PC-9 (cell line): ENCODE results near the gene UBTD2. TPM values are rescaled to one million over a fixed set of nuclear protein-coding genes. Genes with fewer than 3 reads are reported as not detected.
"Not testable (repeated sequence)": the region's sequence is repeated elsewhere in the genome, so short reads cannot be mapped to it uniquely, and the experiment has no call there.

Experiments used
- BruUV-seq: library from RNA; stranded (reverse); fragments of 400-500 nt; replicated peaks from 2 replicates; lab custom pipeline; 2021; lab: Mats Ljungman, UMichigan
- CTCF ChIA-PET: fragments of 300-600 bp; sonication (Branson Sonifier 250); formaldehyde crosslinking; loops from one replicate; lab custom pipeline; 2022; ENCODE audit warnings: antibody characterized with exemption; lab: Charles Lee
- POLR2A ChIA-PET: fragments of 300-600 bp; sonication (Branson Sonifier 250); formaldehyde crosslinking; loops from one replicate; lab custom pipeline; 2022; ENCODE audit warnings: antibody characterized with exemption; ENCODE audit not compliant: unreplicated experiment; lab: Charles Lee
- DNase-seq, 2 experiments: peaks; one replicate each; pipeline versions ENCODE4 v3.0.0 to v3.0.0-alpha.2; 2015 to 2022; ENCODE audit warnings: mixed read lengths in 1 of 2
- H2AFZ ChIP-seq: fragments of 200-600 bp; sonication (generic); 2 replicates; pipeline ENCODE4 v1.8.1; 2017; ENCODE audit warnings: antibody characterized with exemption
- H3F3A ChIP-seq: fragments of 200-600 bp; sonication (generic); 2 replicates; pipeline ENCODE4 v1.8.1; 2017; ENCODE audit warnings: antibody characterized with exemption, mild to moderate bottlenecking, low read depth; ENCODE audit not compliant: insufficient read depth
- H3K27ac ChIP-seq: fragments of 200-600 bp; sonication (generic); 2 replicates; pipeline ENCODE4 v1.6.1; 2016; ENCODE audit warnings: mixed run types
- H3K27me3 ChIP-seq: fragments of 200-600 bp; sonication (generic); 2 replicates; pipeline ENCODE4 v1.6.1; 2016; ENCODE audit warnings: low read depth, mixed run types; ENCODE audit not compliant: insufficient read depth
- H3K36me3 ChIP-seq: fragments of 200-600 bp; sonication (generic); 2 replicates; pipeline ENCODE4 v1.6.1; 2016; ENCODE audit warnings: low read depth, mixed run types
- H3K4me1 ChIP-seq: fragments of 200-600 bp; sonication (generic); replicated peaks from 2 replicates; pipeline ENCODE4 v1.6.1; 2016; ENCODE audit warnings: mixed run types; ENCODE audit not compliant: insufficient read depth
- H3K4me2 ChIP-seq: fragments of 200-600 bp; sonication (generic); 2 replicates; pipeline ENCODE4 v1.6.1; 2017; ENCODE audit warnings: mixed run types
- H3K4me3 ChIP-seq: fragments of 200-600 bp; sonication (generic); 2 replicates; pipeline ENCODE4 v1.6.1; 2016; ENCODE audit warnings: mixed run types
- H3K79me2 ChIP-seq: fragments of 200-600 bp; sonication (generic); 2 replicates; pipeline ENCODE4 v1.6.1; 2017; ENCODE audit warnings: low read depth, mixed run types
- H3K9me2 ChIP-seq: fragments of 200-600 bp; sonication (generic); 2 replicates; pipeline ENCODE4 v1.8.1; 2017; ENCODE audit warnings: mild to moderate bottlenecking; ENCODE audit not compliant: insufficient read depth
- H3K9me3 ChIP-seq: fragments of 200-600 bp; sonication (generic); 2 replicates; pipeline ENCODE4 v1.8.1; 2016; ENCODE audit warnings: low read depth; ENCODE audit not compliant: insufficient read depth
- H4K20me1 ChIP-seq: fragments of 200-600 bp; sonication (generic); 2 replicates; pipeline ENCODE4 v1.8.1; 2017; ENCODE audit not compliant: insufficient read depth
- EZH2 ChIP-seq: fragments of 200-600 bp; sonication (generic); IDR thresholded peaks from 2 replicates; pipeline ENCODE4 v1.8.0; 2017; ENCODE audit warnings: antibody characterized with exemption, low read depth
- intact Hi-C: fragments of 100-400 bp; cut with micrococcal nuclease; formaldehyde crosslinking; loops from one replicate; pipeline ENCODE4 v1.10.0; 2022; ENCODE audit not compliant: unreplicated experiment
- total RNA-seq: library from RNA; stranded (reverse); gene quantifications from 2 replicates; pipeline ENCODE4 v1.2.3, GENCODE V29; 2021
- TF ChIP-seq, protein P1 (sequence below): fragments of 200-600 bp; sonication (generic); conservative IDR thresholded peaks from 2 replicates; pipeline ENCODE4 v1.6.1; 2017; ENCODE audit warnings: mixed run types, antibody characterized with exemption, mild to moderate bottlenecking, moderate library complexity

The UBTD2 gene
- total RNA-seq, 1 experiment from 2014 or later: 21.7 TPM

DNA sequence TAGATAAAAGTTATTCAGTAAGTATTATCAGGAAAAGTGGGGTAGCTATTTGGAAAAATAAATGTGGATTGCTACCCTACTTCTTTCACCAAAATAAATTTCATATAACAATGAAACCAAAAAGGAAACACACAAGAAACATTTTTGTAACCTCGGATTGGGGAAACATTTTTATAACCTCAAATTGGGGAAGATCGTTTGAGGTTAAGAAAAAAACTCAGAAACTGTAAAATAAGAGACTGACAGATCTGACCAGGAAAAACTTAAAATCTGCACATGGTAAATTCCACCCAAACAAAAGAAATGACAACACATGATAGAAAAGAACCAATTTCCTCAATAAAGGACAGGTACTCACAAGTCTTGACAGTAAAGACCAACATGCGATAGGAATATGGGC is 76.1 kb downstream of the UBTD2 start:
- Histone ChIP-seq H4K20me1 (no peaks in the 10 kb centered on the region), H3K4me3 (no peak overlapping the region), H2AFZ (no peak overlapping the region), H3K4me2 (no peak overlapping the region), H3K9me3 (no peaks in the 10 kb centered on the region), H3K36me3 (no peaks in the 10 kb centered on the region), H3K27ac (no peak overlapping the region), H3K4me1 (no peaks in the 10 kb centered on the region), H3K27me3 (no peaks in the 10 kb centered on the region), H3F3A (no peaks in the 10 kb centered on the region), H3K9me2 (no peaks in the 10 kb centered on the region), H3K79me2 (no peaks in the 10 kb centered on the region)
- intact Hi-C loops: no loop called here
- ChIA-PET CTCF (no interaction called here), POLR2A (no interaction called here)
- no TSS peak for BruUV-seq
- no peak for TF ChIP-seq EZH2
- TF ChIP-seq, protein P1, sequence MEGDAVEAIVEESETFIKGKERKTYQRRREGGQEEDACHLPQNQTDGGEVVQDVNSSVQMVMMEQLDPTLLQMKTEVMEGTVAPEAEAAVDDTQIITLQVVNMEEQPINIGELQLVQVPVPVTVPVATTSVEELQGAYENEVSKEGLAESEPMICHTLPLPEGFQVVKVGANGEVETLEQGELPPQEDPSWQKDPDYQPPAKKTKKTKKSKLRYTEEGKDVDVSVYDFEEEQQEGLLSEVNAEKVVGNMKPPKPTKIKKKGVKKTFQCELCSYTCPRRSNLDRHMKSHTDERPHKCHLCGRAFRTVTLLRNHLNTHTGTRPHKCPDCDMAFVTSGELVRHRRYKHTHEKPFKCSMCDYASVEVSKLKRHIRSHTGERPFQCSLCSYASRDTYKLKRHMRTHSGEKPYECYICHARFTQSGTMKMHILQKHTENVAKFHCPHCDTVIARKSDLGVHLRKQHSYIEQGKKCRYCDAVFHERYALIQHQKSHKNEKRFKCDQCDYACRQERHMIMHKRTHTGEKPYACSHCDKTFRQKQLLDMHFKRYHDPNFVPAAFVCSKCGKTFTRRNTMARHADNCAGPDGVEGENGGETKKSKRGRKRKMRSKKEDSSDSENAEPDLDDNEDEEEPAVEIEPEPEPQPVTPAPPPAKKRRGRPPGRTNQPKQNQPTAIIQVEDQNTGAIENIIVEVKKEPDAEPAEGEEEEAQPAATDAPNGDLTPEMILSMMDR: no peak
- no peak for DNase-seq

DNA sequence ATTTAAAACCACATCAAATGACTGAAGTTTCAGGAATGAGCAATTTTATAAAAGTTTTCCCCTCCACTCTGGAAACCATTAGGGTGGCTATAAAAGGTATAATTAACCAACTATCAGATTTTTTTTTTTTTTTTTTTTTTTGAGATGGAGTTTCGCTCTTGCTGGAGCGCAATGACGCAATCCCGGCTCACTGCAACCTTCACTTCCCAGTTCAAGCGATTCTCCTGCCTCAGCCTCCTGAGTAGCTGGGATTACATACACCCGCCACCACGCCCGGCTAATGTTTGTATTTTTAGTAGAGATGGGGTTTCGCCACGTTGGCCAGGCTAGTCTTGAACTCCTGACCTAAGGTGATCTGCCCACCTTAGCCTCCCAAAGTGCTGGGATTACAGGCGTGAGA is 77.6 kb downstream of the UBTD2 start:
- H3K4me2 ChIP-seq, POLR2A ChIA-PET, H3K4me3 ChIP-seq, H3K9me3 ChIP-seq, CTCF ChIA-PET, intact Hi-C loops, H3F3A ChIP-seq, DNase-seq, H3K4me1 ChIP-seq, BruUV-seq, H3K9me2 ChIP-seq, H3K79me2 ChIP-seq, H3K27ac ChIP-seq, H2AFZ ChIP-seq, H4K20me1 ChIP-seq, H3K36me3 ChIP-seq, H3K27me3 ChIP-seq: not testable (repeated sequence)

DNA sequence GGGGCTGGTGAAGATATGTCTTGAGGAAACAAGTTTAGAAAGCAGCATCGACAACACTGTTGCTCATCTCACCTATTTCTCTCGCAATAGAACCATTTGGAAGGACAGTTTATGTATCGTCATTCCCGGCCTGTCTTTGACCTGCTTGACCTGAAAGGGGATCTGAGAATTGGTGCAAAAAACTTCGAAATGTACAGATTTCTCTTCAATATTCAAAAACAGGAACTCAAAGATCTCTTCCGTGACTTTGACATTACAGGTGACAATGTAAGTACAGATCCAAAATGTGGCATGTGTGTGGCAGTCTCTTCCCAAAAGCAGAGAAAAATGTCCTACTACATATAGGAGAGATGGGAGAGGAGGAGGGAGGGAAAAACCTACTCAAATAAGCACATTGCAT is 83.1 kb downstream of the UBTD2 start:
- BruUV-seq: no TSS peak
- H3K27ac ChIP-seq: no peak overlapping the region
- no peaks in the 10 kb centered on the region for H4K20me1 ChIP-seq
- no peaks in the 10 kb centered on the region for H3K36me3 ChIP-seq
- no peak overlapping the region for H3K4me3 ChIP-seq
- H3K4me2 ChIP-seq: no peak overlapping the region
- intact Hi-C loops: no loop called here
- no peaks in the 10 kb centered on the region for H3F3A ChIP-seq
- H3K27me3 ChIP-seq: no peaks in the 10 kb centered on the region
- H2AFZ ChIP-seq: no peak overlapping the region
- CTCF ChIA-PET: no interaction called here
- DNase-seq: no peak
- TF ChIP-seq, protein P1: no peak
- TF ChIP-seq EZH2: no peak
- no peaks in the 10 kb centered on the region for H3K4me1 ChIP-seq
- POLR2A ChIA-PET: no interaction called here
- H3K9me2 ChIP-seq: no peaks in the 10 kb centered on the region
- H3K9me3 ChIP-seq: no peaks in the 10 kb centered on the region
- H3K79me2 ChIP-seq: no peaks in the 10 kb centered on the region

DNA sequence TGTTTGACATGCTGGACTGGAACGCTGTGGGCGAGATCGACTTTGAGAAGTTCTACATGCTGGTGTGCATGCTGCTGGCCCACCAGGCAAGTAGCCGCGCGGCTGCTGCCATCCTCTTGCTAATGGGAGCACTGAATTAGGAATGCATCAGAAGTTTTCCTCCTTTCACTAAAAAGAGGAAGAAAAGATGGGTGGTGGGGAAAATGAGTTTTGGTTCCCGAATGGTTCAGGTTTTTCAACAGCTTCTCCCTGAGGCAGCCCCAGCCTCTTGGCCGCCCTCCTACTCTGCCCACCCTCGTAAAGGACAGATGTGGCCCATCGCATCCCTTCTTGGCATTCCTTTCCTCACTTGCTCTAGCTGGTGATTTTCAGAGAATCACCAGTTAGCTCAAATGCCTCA is 84.1 kb downstream of the UBTD2 start:
- Histone ChIP-seq H3K9me3 (no peaks in the 10 kb centered on the region), H3K9me2 (no peaks in the 10 kb centered on the region), H2AFZ (no peak overlapping the region), H3K4me2 (no peak overlapping the region), H3K27me3 (no peaks in the 10 kb centered on the region), H3K36me3 (no peaks in the 10 kb centered on the region), H3K4me3 (no peak overlapping the region), H3F3A (no peaks in the 10 kb centered on the region), H4K20me1 (no peaks in the 10 kb centered on the region), H3K79me2 (no peaks in the 10 kb centered on the region), H3K4me1 (no peaks in the 10 kb centered on the region), H3K27ac (no peak overlapping the region)
- intact Hi-C loops: no loop called here
- CTCF ChIA-PET: no interaction called here
- TF ChIP-seq EZH2: no peak
- TF ChIP-seq, protein P1: no peak
- no peak for DNase-seq
- no TSS peak for BruUV-seq
- POLR2A ChIA-PET: no interaction called here

DNA sequence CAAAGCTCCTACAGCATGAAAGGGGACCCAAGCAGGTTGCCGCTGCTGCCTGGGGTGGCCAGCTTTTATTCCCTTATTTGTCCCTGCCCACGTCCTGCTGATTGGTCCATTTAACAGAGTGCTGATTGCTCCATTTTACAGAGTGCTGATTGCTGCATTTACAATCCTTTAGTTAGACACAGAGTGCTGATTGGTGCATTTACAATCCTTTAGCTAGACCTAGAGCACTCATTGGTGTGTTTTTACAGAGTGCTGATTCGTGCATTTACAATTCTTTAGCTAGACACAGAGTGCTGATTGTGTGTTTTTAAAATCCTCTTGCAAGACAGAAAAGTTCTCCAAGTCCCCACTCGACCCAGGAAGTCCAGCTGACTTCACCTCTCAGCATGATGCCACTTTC is 85.8 kb downstream of the UBTD2 start:
- H3K27ac ChIP-seq, intact Hi-C loops, POLR2A ChIA-PET, CTCF ChIA-PET, H3K27me3 ChIP-seq, H4K20me1 ChIP-seq, H3F3A ChIP-seq, H3K36me3 ChIP-seq, H3K79me2 ChIP-seq, H2AFZ ChIP-seq, H3K4me2 ChIP-seq, H3K9me2 ChIP-seq, DNase-seq, H3K9me3 ChIP-seq, H3K4me3 ChIP-seq, H3K4me1 ChIP-seq, BruUV-seq: not testable (repeated sequence)
